WTC11 (cell line): Measurements from ENCODE around the gene GLI2. TPM values are rescaled to one million over a fixed set of nuclear protein-coding genes. Genes with fewer than 3 reads are reported as not detected.

Source experiments
- ATAC-seq: fragments of 200-7000 bp; cut with Tn5 transposase; 2 replicates; pipeline ENCODE4 v1.10.0; 2021; ENCODE audit warnings: mild to moderate bottlenecking, moderate library complexity
- CTCF ChIA-PET: fragments of 300-600 bp; sonication (Branson Sonifier 250); formaldehyde crosslinking; loops from one replicate; lab custom pipeline; 2021; ENCODE audit warnings: antibody characterized with exemption; lab: Charles Lee
- POLR2A ChIA-PET: fragments of 350-600 bp; sonication (Branson Sonifier 250); formaldehyde crosslinking; loops from one replicate; lab custom pipeline; 2021; ENCODE audit warnings: antibody characterized with exemption; lab: Charles Lee
- DNase-seq: peaks from one replicate; pipeline ENCODE4 v3.0.0; 2021; ENCODE audit warnings: low spot score
- H3K27ac Mint-ChIP-seq: 2 replicates; pipeline ENCODE4 v1.8.0; 2021; ENCODE audit warnings: mixed read lengths
- H3K27me3 Mint-ChIP-seq: 2 replicates; pipeline ENCODE4 v1.8.0; 2021; ENCODE audit warnings: low read depth, mild to moderate bottlenecking, moderate library complexity, mixed read lengths
- H3K36me3 Mint-ChIP-seq: 2 replicates; pipeline ENCODE4 v1.8.0; 2021; ENCODE audit warnings: mixed read lengths
- H3K4me1 Mint-ChIP-seq: 2 replicates; pipeline ENCODE4 v1.8.0; 2022; ENCODE audit warnings: mixed read lengths
- H3K4me3 Mint-ChIP-seq: 2 replicates; pipeline ENCODE4 v1.8.0; 2021; ENCODE audit warnings: mild to moderate bottlenecking, moderate library complexity, mixed read lengths
- H3K9me3 Mint-ChIP-seq: 2 replicates; pipeline ENCODE4 v1.8.0; 2021; ENCODE audit warnings: mixed read lengths
- AR ChIP-seq: fragments of 250-450 bp; sonication (Bioruptor Pico); IDR thresholded peaks from 2 replicates; pipeline ENCODE4 v1.9.0; 2021; ENCODE audit warnings: mild to moderate bottlenecking
- ATF3 ChIP-seq: sonication (generic); formaldehyde crosslinking; conservative IDR thresholded peaks from 2 replicates; pipeline ENCODE4 v1.8.1; 2022; ENCODE audit warnings: mild to moderate bottlenecking, missing genetic modification reagents
- ATF6 ChIP-seq: sonication (generic); formaldehyde crosslinking; IDR thresholded peaks from 2 replicates; pipeline ENCODE4 v1.8.1; 2023; ENCODE audit warnings: mild to moderate bottlenecking, missing genetic modification reagents
- E2F4 ChIP-seq: sonication (generic); formaldehyde crosslinking; IDR thresholded peaks from 2 replicates; pipeline ENCODE4 v1.8.1; 2022; ENCODE audit warnings: low read depth, mild to moderate bottlenecking, moderate library complexity, missing genetic modification reagents, borderline replicate concordance
- FOXJ3 ChIP-seq: sonication (generic); formaldehyde crosslinking; IDR thresholded peaks from 2 replicates; pipeline ENCODE4 v1.9.0; 2021; ENCODE audit warnings: missing genetic modification reagents, mild to moderate bottlenecking, borderline replicate concordance
- GABPB1 ChIP-seq: sonication (generic); formaldehyde crosslinking; IDR thresholded peaks from 2 replicates; pipeline ENCODE4 v1.8.1; 2023; ENCODE audit warnings: mild to moderate bottlenecking, missing genetic modification reagents
- JUN ChIP-seq: sonication (generic); formaldehyde crosslinking; IDR thresholded peaks from 2 replicates; pipeline ENCODE4 v1.8.0; 2023; ENCODE audit warnings: mild to moderate bottlenecking, missing genetic modification reagents
- PREB ChIP-seq: sonication (generic); formaldehyde crosslinking; IDR thresholded peaks from 2 replicates; pipeline ENCODE4 v1.8.1; 2022; ENCODE audit warnings: mild to moderate bottlenecking, missing genetic modification reagents, moderate library complexity, borderline replicate concordance
- PRRX2 ChIP-seq: fragments of 250-450 bp; sonication (Bioruptor Pico); IDR thresholded peaks from 2 replicates; pipeline ENCODE4 v1.8.0; 2021; ENCODE audit warnings: mild to moderate bottlenecking
- TCF7 ChIP-seq: sonication (generic); formaldehyde crosslinking; IDR thresholded peaks from 2 replicates; pipeline ENCODE4 v1.8.0; 2022; ENCODE audit warnings: mild to moderate bottlenecking, low read depth, missing genetic modification reagents, moderate library complexity
- USF1 ChIP-seq: sonication (generic); formaldehyde crosslinking; IDR thresholded peaks from 2 replicates; pipeline ENCODE4 v1.8.0; 2022; ENCODE audit warnings: mild to moderate bottlenecking, missing genetic modification reagents
- ZNF219 ChIP-seq: sonication (generic); formaldehyde crosslinking; IDR thresholded peaks from 2 replicates; pipeline ENCODE4 v1.8.0; 2023; ENCODE audit warnings: missing genetic modification reagents, mild to moderate bottlenecking, borderline replicate concordance
- ZNF232 ChIP-seq: sonication (generic); formaldehyde crosslinking; IDR thresholded peaks from 2 replicates; pipeline ENCODE4 v1.8.0; 2022; ENCODE audit warnings: mild to moderate bottlenecking, missing genetic modification reagents
- total RNA-seq: library from RNA; stranded (reverse); gene quantifications from 3 replicates; pipeline ENCODE4 v1.2.3, GENCODE V29; 2021
- TF ChIP-seq, protein P1 (sequence below): fragments of 250-450 bp; sonication (Bioruptor Pico); conservative IDR thresholded peaks from 2 replicates; pipeline ENCODE4 v1.9.0; 2021; ENCODE audit warnings: mild to moderate bottlenecking
- TF ChIP-seq, protein P2 (sequence below): sonication (generic); formaldehyde crosslinking; IDR thresholded peaks from 2 replicates; pipeline ENCODE4 v1.8.1; 2023; ENCODE audit warnings: mild to moderate bottlenecking, missing genetic modification reagents, moderate library complexity
- TF ChIP-seq, protein P3 (sequence below): sonication (generic); formaldehyde crosslinking; IDR thresholded peaks from 2 replicates; pipeline ENCODE4 v1.8.0; 2022; ENCODE audit warnings: missing genetic modification reagents
- TF ChIP-seq, protein P4 (sequence below): sonication (generic); formaldehyde crosslinking; IDR thresholded peaks from 2 replicates; pipeline ENCODE4 v1.8.1; 2023; ENCODE audit warnings: mild to moderate bottlenecking, missing genetic modification reagents

GLI2 gene
- total RNA-seq, 1 experiment from 2014 or later, result 60.9 TPM

- CTCF ChIA-PET, result interaction anchor here (0.7 kb wide), 1 partner anchor 180 kb away, joined by 3 read pairs; no protein-coding TSS in a partner anchor
- H3K27me3 Mint-ChIP-seq, result no peaks in the 10 kb centered on the region
- H3K27ac Mint-ChIP-seq, result no peak overlapping the region
- TF ChIP-seq USF1 (CRISPR knock-in tag), result no peak
- TF ChIP-seq, protein P1, sequence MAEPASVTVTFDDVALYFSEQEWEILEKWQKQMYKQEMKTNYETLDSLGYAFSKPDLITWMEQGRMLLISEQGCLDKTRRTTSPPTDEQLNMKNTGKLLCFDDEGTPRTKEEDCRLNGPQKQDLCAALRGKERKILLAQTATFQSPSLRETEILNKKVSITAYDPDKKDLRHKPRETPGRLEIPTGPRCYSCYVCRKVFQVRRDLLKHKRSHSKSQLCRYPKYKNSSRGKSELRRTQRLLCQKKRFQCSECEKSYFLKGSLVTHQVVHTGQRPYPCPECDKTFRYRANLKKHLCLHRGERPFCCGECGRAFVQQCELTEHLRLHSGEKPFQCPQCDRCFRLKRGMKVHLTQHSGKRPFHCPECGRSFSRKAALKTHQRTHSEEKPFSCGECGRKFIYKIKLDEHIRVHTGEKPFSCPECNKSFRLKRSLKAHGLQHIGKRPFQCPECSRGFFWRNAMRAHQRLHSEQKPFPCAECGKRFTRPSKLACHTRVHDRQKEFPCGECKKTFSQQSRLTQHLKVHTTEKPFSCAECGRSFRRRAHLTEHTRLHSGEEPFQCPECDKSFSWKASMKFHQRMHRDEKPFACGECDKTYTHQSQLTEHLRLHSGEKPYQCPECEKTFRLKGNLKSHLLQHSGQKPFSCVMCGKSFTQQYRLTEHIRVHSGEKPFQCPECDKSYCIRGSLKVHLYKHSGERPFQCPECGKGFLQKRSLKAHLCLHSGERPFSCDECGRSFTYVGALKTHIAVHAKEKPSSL (CRISPR knock-in tag), result no peak
- no peak for TF ChIP-seq PRRX2 (CRISPR knock-in tag)
- TF ChIP-seq ZNF232 (CRISPR knock-in tag), result no peak
- no peak for TF ChIP-seq GABPB1 (CRISPR knock-in tag)
- no peak for TF ChIP-seq AR (CRISPR knock-in tag)
- no peak for TF ChIP-seq ATF6 (CRISPR knock-in tag)
- no peak for TF ChIP-seq E2F4
- TF ChIP-seq, protein P2, sequence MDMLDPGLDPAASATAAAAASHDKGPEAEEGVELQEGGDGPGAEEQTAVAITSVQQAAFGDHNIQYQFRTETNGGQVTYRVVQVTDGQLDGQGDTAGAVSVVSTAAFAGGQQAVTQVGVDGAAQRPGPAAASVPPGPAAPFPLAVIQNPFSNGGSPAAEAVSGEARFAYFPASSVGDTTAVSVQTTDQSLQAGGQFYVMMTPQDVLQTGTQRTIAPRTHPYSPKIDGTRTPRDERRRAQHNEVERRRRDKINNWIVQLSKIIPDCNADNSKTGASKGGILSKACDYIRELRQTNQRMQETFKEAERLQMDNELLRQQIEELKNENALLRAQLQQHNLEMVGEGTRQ (CRISPR knock-in tag), result no peak
- TF ChIP-seq ATF3 (CRISPR knock-in tag), result no peak
- TF ChIP-seq ZNF219 (CRISPR knock-in tag), result no peak
- no peak for TF ChIP-seq FOXJ3 (CRISPR knock-in tag)
- TF ChIP-seq, protein P3, sequence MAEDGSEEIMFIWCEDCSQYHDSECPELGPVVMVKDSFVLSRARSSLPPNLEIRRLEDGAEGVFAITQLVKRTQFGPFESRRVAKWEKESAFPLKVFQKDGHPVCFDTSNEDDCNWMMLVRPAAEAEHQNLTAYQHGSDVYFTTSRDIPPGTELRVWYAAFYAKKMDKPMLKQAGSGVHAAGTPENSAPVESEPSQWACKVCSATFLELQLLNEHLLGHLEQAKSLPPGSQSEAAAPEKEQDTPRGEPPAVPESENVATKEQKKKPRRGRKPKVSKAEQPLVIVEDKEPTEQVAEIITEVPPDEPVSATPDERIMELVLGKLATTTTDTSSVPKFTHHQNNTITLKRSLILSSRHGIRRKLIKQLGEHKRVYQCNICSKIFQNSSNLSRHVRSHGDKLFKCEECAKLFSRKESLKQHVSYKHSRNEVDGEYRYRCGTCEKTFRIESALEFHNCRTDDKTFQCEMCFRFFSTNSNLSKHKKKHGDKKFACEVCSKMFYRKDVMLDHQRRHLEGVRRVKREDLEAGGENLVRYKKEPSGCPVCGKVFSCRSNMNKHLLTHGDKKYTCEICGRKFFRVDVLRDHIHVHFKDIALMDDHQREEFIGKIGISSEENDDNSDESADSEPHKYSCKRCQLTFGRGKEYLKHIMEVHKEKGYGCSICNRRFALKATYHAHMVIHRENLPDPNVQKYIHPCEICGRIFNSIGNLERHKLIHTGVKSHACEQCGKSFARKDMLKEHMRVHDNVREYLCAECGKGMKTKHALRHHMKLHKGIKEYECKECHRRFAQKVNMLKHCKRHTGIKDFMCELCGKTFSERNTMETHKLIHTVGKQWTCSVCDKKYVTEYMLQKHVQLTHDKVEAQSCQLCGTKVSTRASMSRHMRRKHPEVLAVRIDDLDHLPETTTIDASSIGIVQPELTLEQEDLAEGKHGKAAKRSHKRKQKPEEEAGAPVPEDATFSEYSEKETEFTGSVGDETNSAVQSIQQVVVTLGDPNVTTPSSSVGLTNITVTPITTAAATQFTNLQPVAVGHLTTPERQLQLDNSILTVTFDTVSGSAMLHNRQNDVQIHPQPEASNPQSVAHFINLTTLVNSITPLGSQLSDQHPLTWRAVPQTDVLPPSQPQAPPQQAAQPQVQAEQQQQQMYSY (CRISPR knock-in tag), result no peak
- TF ChIP-seq, protein P4, sequence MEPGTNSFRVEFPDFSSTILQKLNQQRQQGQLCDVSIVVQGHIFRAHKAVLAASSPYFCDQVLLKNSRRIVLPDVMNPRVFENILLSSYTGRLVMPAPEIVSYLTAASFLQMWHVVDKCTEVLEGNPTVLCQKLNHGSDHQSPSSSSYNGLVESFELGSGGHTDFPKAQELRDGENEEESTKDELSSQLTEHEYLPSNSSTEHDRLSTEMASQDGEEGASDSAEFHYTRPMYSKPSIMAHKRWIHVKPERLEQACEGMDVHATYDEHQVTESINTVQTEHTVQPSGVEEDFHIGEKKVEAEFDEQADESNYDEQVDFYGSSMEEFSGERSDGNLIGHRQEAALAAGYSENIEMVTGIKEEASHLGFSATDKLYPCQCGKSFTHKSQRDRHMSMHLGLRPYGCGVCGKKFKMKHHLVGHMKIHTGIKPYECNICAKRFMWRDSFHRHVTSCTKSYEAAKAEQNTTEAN, result no peak
- TF ChIP-seq PREB (CRISPR knock-in tag), result no peak
- no peak for TF ChIP-seq TCF7 (CRISPR knock-in tag)
- TF ChIP-seq JUN (CRISPR knock-in tag), result no peak
- no peaks in the 10 kb centered on the region for H3K9me3 Mint-ChIP-seq
- POLR2A ChIA-PET, result interaction anchor here (1.0 kb wide), 1 partner anchor 298 kb away, joined by 3 read pairs; no protein-coding TSS in a partner anchor
- no peaks in the 10 kb centered on the region for H3K36me3 Mint-ChIP-seq
- no peak overlapping the region for H3K4me3 Mint-ChIP-seq
- ATAC-seq, result no peak
- peaks cover 37% of the 10 kb centered on the region for H3K4me1 Mint-ChIP-seq
- no peak for DNase-seq
Observed at GRCh38 chr2:120777170-120777751, 41.6 kb downstream of the GLI2 start.
